ENCODE measurements around the gene GPR158. TPM values are rescaled to one million over a fixed set of nuclear protein-coding genes. Genes with fewer than 3 reads are reported as not detected.

The GPR158 gene
- total RNA-seq, 2 experiments from 2014 or later: not detected

GRCh38 chr10:25562547-25562946 is 387.7 kb downstream of the GPR158 start:
- POLR2A ChIA-PET: no interaction called here
- no peaks in the 10 kb centered on the region for H4K20me1 ChIP-seq (ENCODE audit: insufficient read depth, low read length)
- H3K79me2 ChIP-seq (ENCODE audit: insufficient read depth, low read depth, low read length): no peaks in the 10 kb centered on the region
- no peak overlapping the region for H3K4me2 ChIP-seq (ENCODE audit: low read length)
- H3K9me3 ChIP-seq (ENCODE audit: low read length): no peaks in the 10 kb centered on the region
- DNase-seq (ENCODE audit: low spot score): no peak
- H3K27ac ChIP-seq (ENCODE audit: low read depth, low read length, poor library complexity, severe bottlenecking): no peak overlapping the region
- no TSS peak for BruUV-seq (replicated peaks)
- no peaks in the 10 kb centered on the region for H3K4me1 ChIP-seq (ENCODE audit: insufficient read depth, low read length, poor library complexity, severe bottlenecking)
- CTCF ChIA-PET (ENCODE audit: unreplicated experiment): no interaction called here
- H2AFZ ChIP-seq (ENCODE audit: low read length): no peak overlapping the region
- TF ChIP-seq EZH2phosphoT487 (IDR thresholded peaks at IDR 0.05; ENCODE audit: borderline replicate concordance, low read depth, low read length): no peak
- TF ChIP-seq, protein P1, sequence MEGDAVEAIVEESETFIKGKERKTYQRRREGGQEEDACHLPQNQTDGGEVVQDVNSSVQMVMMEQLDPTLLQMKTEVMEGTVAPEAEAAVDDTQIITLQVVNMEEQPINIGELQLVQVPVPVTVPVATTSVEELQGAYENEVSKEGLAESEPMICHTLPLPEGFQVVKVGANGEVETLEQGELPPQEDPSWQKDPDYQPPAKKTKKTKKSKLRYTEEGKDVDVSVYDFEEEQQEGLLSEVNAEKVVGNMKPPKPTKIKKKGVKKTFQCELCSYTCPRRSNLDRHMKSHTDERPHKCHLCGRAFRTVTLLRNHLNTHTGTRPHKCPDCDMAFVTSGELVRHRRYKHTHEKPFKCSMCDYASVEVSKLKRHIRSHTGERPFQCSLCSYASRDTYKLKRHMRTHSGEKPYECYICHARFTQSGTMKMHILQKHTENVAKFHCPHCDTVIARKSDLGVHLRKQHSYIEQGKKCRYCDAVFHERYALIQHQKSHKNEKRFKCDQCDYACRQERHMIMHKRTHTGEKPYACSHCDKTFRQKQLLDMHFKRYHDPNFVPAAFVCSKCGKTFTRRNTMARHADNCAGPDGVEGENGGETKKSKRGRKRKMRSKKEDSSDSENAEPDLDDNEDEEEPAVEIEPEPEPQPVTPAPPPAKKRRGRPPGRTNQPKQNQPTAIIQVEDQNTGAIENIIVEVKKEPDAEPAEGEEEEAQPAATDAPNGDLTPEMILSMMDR (conservative IDR thresholded peaks at IDR 0.05; ENCODE audit: low read length): no peak
- no peaks in the 10 kb centered on the region for H3K36me3 ChIP-seq (ENCODE audit: insufficient read depth, low read length)
- no peaks in the 10 kb centered on the region for H3K9me2 ChIP-seq (ENCODE audit: insufficient read depth, low read length)
- no peak overlapping the region for H3K4me3 ChIP-seq (ENCODE audit: low read depth, low read length, poor library complexity, severe bottlenecking)
- intact Hi-C loops (cut with micrococcal nuclease; ENCODE audit: unreplicated experiment): no loop called here

- Histone ChIP-seq H4K20me1 (ENCODE audit: insufficient read depth, low read length) (no peaks in the 10 kb centered on the region), H3K4me3 (ENCODE audit: low read depth, low read length, poor library complexity, severe bottlenecking) (no peak overlapping the region), H2AFZ (ENCODE audit: low read length) (no peak overlapping the region), H3K36me3 (ENCODE audit: insufficient read depth, low read length) (no peaks in the 10 kb centered on the region), H3K27ac (ENCODE audit: low read depth, low read length, poor library complexity, severe bottlenecking) (no peak overlapping the region), H3K9me3 (ENCODE audit: low read length) (no peaks in the 10 kb centered on the region), H3K79me2 (ENCODE audit: insufficient read depth, low read depth, low read length) (no peaks in the 10 kb centered on the region), H3K9me2 (ENCODE audit: insufficient read depth, low read length) (no peaks in the 10 kb centered on the region), H3K4me1 (ENCODE audit: insufficient read depth, low read length, poor library complexity, severe bottlenecking) (no peaks in the 10 kb centered on the region), H3K4me2 (ENCODE audit: low read length) (no peak overlapping the region)
- DNase-seq (ENCODE audit: low spot score): no peak
- no peak for TF ChIP-seq EZH2phosphoT487 (IDR thresholded peaks at IDR 0.05; ENCODE audit: borderline replicate concordance, low read depth, low read length)
- TF ChIP-seq, protein P1 (conservative IDR thresholded peaks at IDR 0.05; ENCODE audit: low read length): no peak
- intact Hi-C loops (cut with micrococcal nuclease; ENCODE audit: unreplicated experiment): no loop called here
- no TSS peak for BruUV-seq (replicated peaks)
- CTCF ChIA-PET (ENCODE audit: unreplicated experiment): no interaction called here
- POLR2A ChIA-PET: interaction anchor here (0.6 kb wide), 1 partner anchor 67 kb away, joined by 4 read pairs; no protein-coding TSS in a partner anchor
Observed at GRCh38 chr10:25564351-25564750, 389.6 kb downstream of the GPR158 start.

GRCh38 chr10:25565570-25565969 is 390.8 kb downstream of the GPR158 start:
- H3K4me3 ChIP-seq (ENCODE audit: low read depth, low read length, poor library complexity, severe bottlenecking): no peak overlapping the region
- intact Hi-C loops (cut with micrococcal nuclease; ENCODE audit: unreplicated experiment): no loop called here
- H3K27ac ChIP-seq (ENCODE audit: low read depth, low read length, poor library complexity, severe bottlenecking): no peak overlapping the region
- ChIA-PET POLR2A (no interaction called here), CTCF (ENCODE audit: unreplicated experiment) (no interaction called here)
- no peak overlapping the region for H3K4me2 ChIP-seq (ENCODE audit: low read length)
- no peak overlapping the region for H2AFZ ChIP-seq (ENCODE audit: low read length)
- no peaks in the 10 kb centered on the region for H4K20me1 ChIP-seq (ENCODE audit: insufficient read depth, low read length)
- no peaks in the 10 kb centered on the region for H3K9me3 ChIP-seq (ENCODE audit: low read length)
- H3K79me2 ChIP-seq (ENCODE audit: insufficient read depth, low read depth, low read length): no peaks in the 10 kb centered on the region
- no TSS peak for BruUV-seq (replicated peaks)
- no peak for DNase-seq (ENCODE audit: low spot score)
- no peaks in the 10 kb centered on the region for H3K9me2 ChIP-seq (ENCODE audit: insufficient read depth, low read length)
- H3K36me3 ChIP-seq (ENCODE audit: insufficient read depth, low read length): no peaks in the 10 kb centered on the region
- H3K4me1 ChIP-seq (ENCODE audit: insufficient read depth, low read length, poor library complexity, severe bottlenecking): no peaks in the 10 kb centered on the region
- TF ChIP-seq, protein P1 (conservative IDR thresholded peaks at IDR 0.05; ENCODE audit: low read length): no peak
- no peak for TF ChIP-seq EZH2phosphoT487 (IDR thresholded peaks at IDR 0.05; ENCODE audit: borderline replicate concordance, low read depth, low read length)

All from OCI-LY7 (cell line).